HS-5 (cell line): Measurements from ENCODE around the gene OR2T33.
"Not testable (repeated sequence)": the region's sequence is repeated elsewhere in the genome, so short reads cannot be mapped to it uniquely, and the experiment has no call there.

Experiments
- DNase-seq: peaks from one replicate; pipeline ENCODE4 v3.0.0-alpha.2; 2012; ENCODE audit warnings: low read depth

Gene OR2T33, protein sequence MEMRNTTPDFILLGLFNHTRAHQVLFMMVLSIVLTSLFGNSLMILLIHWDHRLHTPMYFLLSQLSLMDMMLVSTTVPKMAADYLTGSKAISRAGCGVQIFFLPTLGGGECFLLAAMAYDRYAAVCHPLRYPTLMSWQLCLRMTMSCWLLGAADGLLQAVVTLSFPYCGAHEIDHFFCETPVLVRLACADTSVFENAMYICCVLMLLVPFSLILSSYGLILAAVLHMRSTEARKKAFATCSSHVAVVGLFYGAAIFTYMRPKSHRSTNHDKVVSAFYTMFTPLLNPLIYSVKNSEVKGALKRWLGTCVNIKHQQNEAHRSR

DNA sequence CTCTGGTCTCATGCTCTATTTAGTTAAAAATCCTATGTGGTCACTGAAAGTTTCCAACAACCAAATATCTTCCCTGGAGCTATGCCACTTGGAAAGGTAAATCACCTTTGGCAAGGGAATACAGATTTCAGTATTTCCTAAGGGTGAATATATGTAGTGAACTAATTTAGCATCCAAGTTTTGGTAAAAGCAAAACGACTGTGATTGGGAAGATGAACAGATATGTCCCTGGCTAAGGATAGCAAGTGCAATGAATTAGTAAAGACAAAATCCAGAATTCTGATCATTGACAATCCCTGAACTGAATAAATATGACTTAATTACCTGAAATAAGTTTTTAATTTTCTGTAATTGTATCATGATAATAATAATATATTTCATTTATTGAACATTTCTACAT, at the start of gene OR2T33:
OR2T33 (minus strand) TSS at position 101 of the 400 bp plus-strand sequence. CDS start 4,162 bp downstream, outside the sequence.
- DNase-seq, result no peak

DNA sequence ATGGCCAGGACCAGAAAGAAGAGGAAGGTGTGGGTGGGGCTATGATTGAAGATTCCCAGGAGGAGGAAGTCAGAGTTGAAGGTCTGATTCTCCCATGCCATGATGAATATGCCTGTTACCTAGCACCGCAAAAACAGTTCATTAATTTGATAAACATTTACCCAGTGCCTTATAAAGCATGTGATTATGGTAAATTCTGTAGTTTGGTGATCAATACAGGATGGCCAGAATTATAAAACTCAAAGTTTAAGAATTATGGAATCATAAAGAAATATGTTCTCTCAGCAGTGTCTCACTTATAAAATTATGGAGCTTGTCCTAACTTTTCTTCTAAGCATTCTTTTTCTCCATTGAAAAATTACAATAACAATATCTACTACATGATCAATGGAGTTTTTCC, 46.7 kb upstream of the OR2T33 start, which contains the start of gene OR2M7:
OR2M7 (minus strand) TSS at position 101 of the 400 bp plus-strand sequence; CDS start at position 101, 0 bp downstream.
- DNase-seq, result no peak

DNA sequence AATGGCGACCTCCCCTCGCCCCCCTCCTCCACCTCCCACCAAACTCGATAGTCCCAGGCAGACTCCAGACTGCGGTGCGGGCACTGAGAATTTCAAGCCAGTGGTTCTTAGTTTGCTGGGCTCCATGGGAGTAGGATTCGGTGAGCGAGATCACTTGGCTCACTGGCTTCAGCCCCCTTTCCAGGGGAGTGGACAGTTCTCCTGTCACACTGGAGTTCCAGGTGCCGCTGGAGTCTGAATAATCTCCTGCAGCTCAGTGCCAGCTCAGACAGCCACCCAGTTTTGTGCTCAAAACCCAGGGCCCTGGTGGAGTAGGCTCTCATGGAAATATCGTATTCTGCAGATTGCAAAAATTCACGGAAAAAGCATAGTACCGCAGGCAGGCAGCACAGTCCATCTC, 39.0 kb upstream of the OR2T33 start:
- DNase-seq, result no peak

DNA sequence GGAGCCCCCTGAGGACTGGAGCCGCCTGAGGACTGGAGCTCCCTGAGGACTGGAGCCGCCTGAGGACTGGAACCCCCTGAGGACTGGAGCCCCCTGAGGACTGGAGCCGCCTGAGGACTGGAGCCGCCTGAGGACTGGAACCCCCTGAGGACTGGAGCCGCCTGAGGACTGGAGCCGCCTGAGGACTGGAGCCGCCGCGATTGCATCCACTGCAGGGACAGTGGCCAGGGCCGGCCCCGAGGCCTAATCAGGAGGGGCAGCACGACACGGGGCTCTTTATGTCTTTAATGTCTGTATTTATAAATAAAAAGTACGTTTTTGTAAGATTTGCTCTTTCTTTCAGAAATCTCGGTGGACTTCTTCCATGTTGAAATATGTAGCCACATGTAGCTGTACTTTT, 29.0 kb upstream of the OR2T33 start:
- DNase-seq, result not testable (repeated sequence)

DNA sequence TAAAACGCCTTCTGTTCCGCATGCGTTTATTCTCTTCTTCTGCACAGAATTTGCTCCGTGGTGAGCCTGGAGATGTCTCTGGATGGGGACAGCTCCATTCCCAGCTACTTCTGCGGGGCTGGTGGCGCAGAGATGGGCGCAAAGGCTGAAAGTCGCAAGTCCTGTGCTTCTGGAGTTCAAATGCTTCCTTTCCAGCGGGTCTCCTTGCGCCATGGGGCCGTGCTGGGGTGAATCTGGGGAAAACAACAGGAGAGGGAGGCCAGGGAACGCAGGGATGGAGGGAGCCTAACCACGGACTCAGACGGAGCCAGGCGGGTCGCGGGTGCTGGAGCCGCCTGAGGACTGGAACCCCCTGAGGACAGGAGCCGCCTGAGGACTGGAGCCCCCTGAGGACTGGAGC, 28.3 kb upstream of the OR2T33 start:
- no peak for DNase-seq

DNA sequence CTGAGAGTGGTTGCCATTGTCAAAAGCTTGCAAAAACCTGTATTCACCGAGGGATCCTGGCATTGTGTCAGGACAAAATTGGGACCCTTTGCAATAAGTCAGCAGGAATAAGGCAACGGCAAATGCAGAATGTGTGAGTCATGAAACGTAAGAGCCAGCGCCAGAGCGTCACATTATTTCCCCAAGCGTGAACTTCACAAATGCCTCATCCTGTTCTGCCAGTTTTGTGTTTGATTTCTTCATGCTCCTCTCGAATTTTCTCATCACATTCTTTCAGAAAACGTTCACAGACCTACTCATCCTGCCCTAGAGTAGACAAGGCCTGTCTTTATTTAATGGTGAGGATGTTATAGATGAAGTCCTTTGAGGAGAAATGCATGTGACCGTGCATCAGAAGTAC, 27.9 kb upstream of the OR2T33 start:
- not testable (repeated sequence) for DNase-seq

DNA sequence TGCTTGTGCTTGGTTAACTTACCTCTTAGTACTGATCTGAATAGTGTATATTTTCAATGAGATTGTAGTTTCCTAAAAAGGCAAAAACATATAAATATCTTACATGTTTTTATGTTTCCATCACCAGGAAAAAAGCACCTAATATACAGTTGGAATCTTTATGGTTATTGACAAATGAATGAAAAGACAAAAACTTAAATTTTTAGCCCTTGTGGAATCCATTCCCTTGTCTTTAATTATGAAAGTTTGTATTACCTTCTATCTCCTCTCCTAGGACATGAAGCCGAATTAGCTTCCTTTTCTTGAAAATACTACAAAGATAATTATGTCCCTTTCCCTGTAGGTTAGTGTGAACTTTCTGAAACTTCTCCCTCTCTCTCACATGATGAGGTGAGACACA, 25.5 kb upstream of the OR2T33 start, which contains the start of gene OR2T12:
OR2T12 (minus strand) TSS at position 101 of the 400 bp plus-strand sequence. CDS start 7,846 bp downstream, outside the sequence.
- DNase-seq, result no peak

DNA sequence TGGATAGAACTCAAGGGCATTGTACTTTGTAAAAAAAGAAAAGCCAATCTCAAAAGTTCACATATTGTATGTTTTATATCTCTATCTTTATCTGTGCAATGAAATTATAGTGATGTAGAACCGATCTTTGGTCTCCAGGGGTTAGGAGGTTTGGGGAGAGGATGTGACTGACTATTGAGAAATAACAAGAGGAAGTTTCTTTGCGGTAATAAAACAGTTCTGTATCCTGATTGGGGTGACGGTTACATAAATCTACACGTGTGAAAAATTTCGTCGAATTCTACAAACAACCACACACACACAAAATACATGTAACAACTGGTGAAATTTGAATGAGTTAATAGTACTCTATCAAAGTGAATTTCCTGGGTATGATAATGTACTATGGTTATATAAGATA, 10.6 kb upstream of the OR2T33 start:
- no peak for DNase-seq

DNA sequence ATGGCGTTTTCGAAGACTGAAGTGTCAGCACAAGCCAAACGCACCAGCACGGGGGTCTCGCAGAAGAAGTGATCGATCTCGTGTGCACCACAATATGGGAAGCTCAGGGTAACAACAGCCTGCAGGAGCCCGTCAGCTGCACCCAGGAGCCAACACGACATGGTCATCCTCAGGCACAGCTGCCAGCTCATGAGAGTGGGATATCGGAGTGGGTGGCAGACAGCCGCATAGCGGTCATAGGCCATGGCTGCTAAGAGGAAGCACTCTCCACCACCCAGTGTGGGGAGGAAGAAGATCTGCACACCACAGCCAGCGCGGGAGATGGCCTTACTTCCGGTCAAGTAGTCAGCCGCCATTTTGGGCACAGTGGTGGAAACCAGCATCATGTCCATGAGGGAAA, 4.6 kb downstream of the OR2T33 start:
- not testable (repeated sequence) for DNase-seq

DNA sequence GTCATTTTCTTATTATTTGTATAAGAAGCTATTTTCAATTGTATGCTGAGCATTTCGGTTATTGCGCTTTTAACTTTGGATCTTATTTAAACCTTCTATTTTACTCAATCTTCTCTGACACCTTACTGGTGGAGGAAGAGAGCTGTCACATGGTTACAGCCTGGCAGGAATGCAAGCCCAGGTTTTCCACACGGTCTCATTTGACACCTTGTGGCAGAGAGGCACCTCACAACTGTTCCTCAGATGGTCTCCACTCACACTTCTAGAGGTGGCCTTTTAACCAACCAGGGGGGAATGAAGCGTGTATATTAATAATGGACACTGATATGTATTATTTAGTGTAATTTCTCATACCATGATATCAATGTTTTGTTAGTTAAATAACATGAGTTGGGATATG, 9.6 kb downstream of the OR2T33 start:
- DNase-seq, result no peak

DNA sequence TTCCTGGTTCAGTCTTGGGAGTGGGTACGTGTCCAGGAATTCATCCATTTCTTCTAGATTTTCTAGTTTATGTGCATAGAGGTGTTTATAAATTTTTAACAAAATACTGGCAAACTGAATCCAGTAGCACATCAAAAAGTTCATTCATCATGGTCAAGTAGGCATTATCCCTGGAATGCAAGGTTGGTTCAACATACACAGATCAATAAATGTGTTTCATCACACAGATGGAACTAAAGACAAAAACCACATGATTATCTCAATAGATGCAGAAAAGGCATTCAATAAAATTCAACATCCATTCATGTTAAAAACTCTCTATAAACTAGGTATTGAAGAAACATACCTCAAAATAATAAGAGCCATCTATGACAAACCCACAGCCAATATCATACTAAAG, 18.5 kb downstream of the OR2T33 start:
- DNase-seq, result not testable (repeated sequence)

DNA sequence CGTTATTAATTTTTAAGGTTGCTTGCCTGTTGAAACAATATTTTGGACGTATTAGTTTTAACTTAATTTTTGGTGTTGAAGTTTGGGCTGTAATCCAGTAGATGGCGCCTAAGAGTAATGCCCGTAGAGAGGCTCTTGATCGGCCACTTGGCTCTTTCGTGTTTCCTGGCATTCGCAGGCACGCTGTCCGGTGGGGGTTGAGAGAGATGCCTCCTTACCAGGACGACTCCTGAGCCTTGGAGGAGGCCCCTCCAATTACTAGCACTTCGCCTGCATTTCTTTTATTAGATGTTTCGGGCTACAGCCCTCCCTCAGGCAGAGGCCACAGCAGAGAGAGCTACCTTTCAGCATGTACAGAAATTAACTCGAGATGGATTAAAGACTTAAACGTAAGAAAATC, 34.6 kb downstream of the OR2T33 start:
- no peak for DNase-seq

DNA sequence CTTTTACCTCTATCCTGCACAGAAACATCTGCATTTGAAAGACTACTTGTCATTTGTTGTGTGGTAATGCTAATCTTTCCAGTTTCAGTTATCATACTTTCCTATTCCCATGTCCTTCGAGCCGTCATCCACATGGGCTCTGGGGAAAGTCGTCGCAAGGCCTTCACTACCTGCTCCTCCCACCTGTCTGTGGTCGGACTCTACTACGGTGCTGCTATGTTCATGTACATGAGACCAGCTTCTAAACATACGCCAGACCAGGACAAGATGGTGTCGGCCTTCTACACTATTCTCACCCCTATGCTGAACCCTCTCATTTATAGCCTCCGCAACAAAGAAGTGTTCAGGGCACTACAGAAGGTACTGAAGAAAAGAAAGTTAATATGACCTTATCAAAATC, 38.3 kb downstream of the OR2T33 start:
- DNase-seq, result no peak

DNA sequence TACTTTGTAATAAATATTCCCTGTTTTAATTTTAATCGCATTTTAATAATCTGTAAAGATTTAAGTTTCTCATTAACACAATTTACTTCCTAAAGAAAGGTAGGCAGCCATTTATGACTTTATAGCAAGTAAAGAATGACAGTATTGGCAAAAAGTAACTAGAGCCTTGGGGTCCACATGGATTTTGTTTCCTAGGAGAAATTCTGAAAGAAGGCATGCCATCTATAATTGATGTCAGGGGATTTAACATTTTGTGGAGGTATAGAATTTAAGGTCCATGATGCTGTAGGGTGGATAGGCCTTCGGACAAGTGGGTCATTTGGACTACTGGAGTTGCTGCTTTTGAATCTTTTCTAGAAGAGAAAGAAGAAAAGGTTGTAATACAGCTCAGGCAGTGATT, 46.7 kb downstream of the OR2T33 start, which contains the start of gene OR2M4:
OR2M4 (plus strand) TSS at position 301 of the 400 bp plus-strand sequence. CDS start 7,512 bp downstream, outside the sequence.
- DNase-seq, result no peak

DNA sequence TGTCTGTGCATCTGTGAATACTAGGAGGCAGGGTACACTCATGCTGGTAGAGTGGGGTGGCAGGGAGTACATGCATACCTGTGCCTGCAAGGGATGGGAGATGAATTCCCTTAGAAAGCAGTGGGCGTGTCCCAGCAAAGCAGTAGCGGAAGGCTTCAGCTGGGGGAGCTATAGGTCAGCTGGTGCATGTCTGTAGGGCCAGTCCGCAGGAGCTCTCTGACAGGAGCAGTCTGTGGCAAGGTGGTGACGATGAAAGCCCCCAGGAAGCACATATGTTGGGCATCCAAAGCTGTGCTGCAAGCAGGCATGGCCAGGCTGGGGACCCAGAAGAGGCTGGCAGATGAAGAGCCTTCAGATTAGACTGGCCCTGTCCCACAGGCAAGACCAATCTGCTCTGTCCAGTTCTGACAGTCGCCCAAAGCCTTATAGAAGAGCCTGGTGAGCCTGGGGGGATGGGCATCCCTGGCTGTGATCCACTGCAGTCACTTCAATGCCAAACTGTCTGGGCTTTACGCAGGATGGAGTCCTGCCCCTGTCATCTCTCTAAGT, 48.3 kb downstream of the OR2T33 start:
- no peak for DNase-seq

DNA sequence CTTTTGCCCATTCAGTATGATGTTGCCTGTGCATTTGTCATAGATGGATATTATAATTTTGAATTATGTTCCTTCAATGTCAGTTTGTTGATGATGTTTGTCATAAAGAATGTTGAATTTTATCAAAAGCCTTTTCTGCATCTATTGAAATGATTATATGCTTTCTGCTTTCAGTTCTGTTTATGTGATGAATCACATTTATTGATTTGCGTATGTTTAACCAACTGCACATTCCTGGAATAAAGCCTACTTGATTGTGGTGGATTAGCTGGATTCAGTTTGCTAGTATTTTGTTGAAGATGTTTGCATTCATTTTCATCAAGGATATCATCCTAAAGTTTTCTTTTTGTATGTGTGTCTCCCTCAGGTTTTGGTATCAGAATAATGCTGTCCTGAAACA, 52.2 kb downstream of the OR2T33 start:
- DNase-seq, result no peak
